PC-3 (cell line): ENCODE results near the gene SYNE1.

Experiments used
- EZH2 ChIP-seq: fragments of 300-600 bp; sonication (generic); IDR thresholded peaks from one replicate; pipeline ENCODE4 v1.6.1; 2017; ENCODE audit warnings: antibody characterized with exemption, mild to moderate bottlenecking, low read length; ENCODE audit not compliant: unreplicated experiment
- EZH2phosphoT487 ChIP-seq: fragments of 300-600 bp; sonication (generic); IDR thresholded peaks from 2 replicates; pipeline ENCODE4 v1.6.1; 2018; ENCODE audit warnings: mild to moderate bottlenecking, antibody characterized with exemption, low read length, borderline replicate concordance
- TF ChIP-seq, protein P1 (sequence below): fragments of 300-600 bp; sonication (generic); conservative IDR thresholded peaks from 2 replicates; pipeline ENCODE4 v1.5.1; 2017; ENCODE audit warnings: antibody characterized with exemption, low read depth, mild to moderate bottlenecking, low read length

GRCh38 chr6:152364866-152365265 is 272.3 kb downstream of the SYNE1 start:
- TF ChIP-seq, protein P1, sequence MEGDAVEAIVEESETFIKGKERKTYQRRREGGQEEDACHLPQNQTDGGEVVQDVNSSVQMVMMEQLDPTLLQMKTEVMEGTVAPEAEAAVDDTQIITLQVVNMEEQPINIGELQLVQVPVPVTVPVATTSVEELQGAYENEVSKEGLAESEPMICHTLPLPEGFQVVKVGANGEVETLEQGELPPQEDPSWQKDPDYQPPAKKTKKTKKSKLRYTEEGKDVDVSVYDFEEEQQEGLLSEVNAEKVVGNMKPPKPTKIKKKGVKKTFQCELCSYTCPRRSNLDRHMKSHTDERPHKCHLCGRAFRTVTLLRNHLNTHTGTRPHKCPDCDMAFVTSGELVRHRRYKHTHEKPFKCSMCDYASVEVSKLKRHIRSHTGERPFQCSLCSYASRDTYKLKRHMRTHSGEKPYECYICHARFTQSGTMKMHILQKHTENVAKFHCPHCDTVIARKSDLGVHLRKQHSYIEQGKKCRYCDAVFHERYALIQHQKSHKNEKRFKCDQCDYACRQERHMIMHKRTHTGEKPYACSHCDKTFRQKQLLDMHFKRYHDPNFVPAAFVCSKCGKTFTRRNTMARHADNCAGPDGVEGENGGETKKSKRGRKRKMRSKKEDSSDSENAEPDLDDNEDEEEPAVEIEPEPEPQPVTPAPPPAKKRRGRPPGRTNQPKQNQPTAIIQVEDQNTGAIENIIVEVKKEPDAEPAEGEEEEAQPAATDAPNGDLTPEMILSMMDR = no peak
- no peak for TF ChIP-seq EZH2phosphoT487
- no peak for TF ChIP-seq EZH2
